Activated gamma-delta T cell treated with Interleukin-2 at 50 U/mL for 16 hours (primary cell): ENCODE measurements around the gene PCDHA5.

Source experiments
- DNase-seq: peaks from one replicate; pipeline ENCODE4 v3.0.0-alpha.2; 2020

PCDHA5 gene

DNA sequence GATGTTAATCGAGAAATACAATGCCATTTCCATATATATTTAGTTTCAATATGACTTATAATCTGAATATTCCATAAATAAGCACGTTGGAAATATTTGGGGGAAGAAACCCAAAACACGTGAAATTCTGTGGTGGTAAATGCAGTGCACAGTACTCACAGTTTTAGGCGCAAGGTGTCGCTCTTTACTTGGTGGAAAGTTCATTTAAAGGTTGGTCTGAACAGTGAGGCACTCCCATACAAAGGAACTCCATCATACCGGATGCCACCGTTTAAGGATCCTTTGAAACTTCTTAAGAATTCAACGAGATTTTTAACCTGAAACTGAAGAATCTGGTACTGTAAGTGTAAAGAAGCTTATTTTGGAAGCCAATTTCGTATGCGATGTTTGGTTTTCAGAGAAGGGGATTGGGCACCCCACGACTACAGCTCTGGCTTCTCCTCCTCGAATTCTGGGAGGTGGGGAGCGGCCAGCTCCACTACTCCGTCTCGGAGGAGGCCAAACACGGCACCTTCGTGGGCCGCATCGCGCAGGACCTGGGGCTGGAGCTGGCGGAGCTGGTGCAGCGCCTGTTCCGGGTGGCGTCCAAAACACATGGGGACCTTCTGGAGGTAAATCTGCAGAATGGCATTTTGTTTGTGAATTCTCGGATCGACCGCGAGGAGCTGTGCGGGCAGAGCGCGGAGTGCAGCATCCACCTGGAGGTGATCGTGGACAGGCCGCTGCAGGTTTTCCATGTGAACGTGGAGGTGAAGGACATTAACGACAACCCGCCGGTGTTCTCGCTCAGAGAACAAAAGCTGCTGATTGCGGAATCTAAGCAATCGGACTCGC, 47.5 kb downstream of the PCDHA5 start, which contains the start of gene PCDHA11:
Gene PCDHA11 (plus strand): TSS at position 237 of the 834 bp plus-strand sequence. CDS start 147 bp downstream, at position 384.
- DNase-seq, result no peak

DNA sequence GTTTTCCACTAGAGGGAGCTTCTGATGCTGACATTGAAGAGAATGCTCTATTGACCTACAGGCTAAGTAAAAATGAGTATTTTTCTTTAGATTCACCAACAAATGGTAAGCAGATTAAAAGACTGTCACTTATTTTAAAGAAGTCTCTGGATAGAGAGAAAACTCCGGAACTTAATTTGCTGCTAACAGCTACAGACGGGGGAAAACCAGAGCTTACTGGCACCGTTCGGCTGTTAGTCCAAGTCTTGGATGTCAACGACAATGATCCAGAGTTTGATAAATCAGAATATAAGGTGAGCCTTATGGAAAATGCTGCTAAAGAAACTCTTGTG, 48.1 kb downstream of the PCDHA5 start:
- DNase-seq, result no peak

DNA sequence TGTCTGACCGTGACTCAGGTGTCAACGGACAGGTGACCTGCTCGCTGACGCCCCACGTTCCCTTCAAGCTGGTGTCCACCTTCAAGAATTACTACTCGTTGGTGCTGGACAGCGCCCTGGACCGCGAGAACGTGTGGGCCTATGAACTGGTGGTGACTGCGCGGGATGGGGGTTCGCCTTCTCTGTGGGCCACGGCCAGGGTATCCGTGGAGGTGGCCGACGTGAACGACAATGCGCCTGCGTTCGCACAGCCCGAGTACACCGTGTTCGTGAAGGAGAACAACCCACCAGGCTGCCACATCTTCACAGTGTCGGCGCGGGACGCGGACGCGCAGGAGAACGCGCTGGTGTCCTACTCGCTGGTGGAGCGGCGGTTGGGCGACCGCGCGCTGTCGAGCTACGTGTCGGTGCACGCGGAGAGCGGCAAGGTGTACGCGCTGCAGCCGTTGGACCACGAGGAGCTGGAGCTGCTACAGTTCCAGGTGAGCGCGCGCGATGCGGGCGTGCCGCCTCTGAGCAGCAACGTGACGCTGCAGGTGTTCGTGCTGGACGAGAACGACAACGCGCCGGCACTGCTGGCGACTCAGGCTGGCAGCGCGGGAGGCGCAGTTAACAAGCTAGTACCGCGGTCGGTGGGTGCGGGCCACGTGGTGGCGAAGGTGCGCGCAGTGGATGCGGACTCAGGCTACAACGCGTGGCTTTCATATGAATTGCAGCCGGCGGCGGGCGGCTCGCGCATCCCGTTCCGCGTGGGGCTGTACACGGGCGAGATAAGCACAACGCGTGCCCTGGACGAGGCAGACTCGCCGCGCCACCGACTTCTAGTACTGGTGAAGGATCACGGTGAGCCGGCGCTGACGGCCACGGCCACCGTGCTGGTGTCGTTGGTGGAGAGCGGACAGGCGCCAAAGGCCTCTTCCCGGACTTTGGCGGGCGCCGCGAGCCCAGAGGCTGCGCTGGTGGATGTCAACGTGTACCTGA, 49.1 kb downstream of the PCDHA5 start:
- DNase-seq, result no peak
